ENCODE results near the gene ITGA7. TPM values are rescaled to one million over a fixed set of nuclear protein-coding genes. Genes with fewer than 3 reads are reported as not detected.

Gene ITGA7
- total RNA-seq, 4 donors from 2014 or later: 6.8 to 167 (median 29.4) TPM

DNA sequence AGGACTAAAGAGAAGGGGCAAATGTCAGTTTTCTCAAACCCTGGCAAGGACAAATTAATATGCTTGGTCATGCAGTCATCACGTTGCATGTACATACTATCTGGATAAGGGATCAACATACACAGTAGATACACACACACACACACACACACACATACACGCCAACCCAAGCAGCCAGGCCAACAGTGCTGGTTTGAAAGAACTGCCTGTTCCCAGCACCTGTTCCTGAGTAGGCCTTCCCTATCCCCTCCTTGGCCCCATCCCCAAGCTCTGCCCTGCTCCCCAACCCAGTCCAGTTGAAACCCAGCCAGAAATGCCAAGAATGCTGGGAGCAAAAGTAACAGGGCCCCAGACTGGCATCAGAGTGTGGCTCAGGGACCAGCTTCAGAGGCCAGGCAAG is 4.4 kb downstream of the ITGA7 start:
- Histone ChIP-seq H3K27me3 (no peaks in the 10 kb centered on the region), H3K4me1 (peaks cover 0 to 2% of the 10 kb centered on the region in 2 donors), H3K27ac (peak overlapping the region; percentile 74 to 82), H3K4me3 (no peak overlapping the region), H3K9me3 (no peaks in the 10 kb centered on the region), H3K36me3 (no peaks in the 10 kb centered on the region)
- intact Hi-C loops (cut with DNase I; ENCODE audit: low total_unique reads): no loop called here
- TF ChIP-seq, protein P1, sequence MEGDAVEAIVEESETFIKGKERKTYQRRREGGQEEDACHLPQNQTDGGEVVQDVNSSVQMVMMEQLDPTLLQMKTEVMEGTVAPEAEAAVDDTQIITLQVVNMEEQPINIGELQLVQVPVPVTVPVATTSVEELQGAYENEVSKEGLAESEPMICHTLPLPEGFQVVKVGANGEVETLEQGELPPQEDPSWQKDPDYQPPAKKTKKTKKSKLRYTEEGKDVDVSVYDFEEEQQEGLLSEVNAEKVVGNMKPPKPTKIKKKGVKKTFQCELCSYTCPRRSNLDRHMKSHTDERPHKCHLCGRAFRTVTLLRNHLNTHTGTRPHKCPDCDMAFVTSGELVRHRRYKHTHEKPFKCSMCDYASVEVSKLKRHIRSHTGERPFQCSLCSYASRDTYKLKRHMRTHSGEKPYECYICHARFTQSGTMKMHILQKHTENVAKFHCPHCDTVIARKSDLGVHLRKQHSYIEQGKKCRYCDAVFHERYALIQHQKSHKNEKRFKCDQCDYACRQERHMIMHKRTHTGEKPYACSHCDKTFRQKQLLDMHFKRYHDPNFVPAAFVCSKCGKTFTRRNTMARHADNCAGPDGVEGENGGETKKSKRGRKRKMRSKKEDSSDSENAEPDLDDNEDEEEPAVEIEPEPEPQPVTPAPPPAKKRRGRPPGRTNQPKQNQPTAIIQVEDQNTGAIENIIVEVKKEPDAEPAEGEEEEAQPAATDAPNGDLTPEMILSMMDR (IDR thresholded peaks at IDR 0.05): no peak
- no peak for TF ChIP-seq POLR2A (IDR thresholded peaks at IDR 0.05)
- no peak for DNase-seq

GRCh38 chr12:55702861-55703260 is 4.8 kb downstream of the ITGA7 start:
- Histone ChIP-seq H3K27me3 (no peaks in the 10 kb centered on the region), H3K4me1 (no peaks in the 10 kb centered on the region)

GRCh38 chr12:55700255-55701018 is 7.3 kb downstream of the ITGA7 start:
- H3K27me3 ChIP-seq: no peaks in the 10 kb centered on the region
- no peaks in the 10 kb centered on the region for H3K9me3 ChIP-seq
- no peak for DNase-seq
- no peaks in the 10 kb centered on the region for H3K36me3 ChIP-seq
- H3K27ac ChIP-seq: no peak overlapping the region
- no peak for TF ChIP-seq POLR2A (IDR thresholded peaks at IDR 0.05)
- TF ChIP-seq, protein P1 (IDR thresholded peaks at IDR 0.05): no peak
- no peaks in the 10 kb centered on the region for H3K4me1 ChIP-seq
- intact Hi-C loops (cut with DNase I; ENCODE audit: low total_unique reads): no loop called here
- no peak overlapping the region for H3K4me3 ChIP-seq

More at GRCh38 chr12:55702861-55703260, 4.8 kb downstream of the ITGA7 start:
- no peaks in the 10 kb centered on the region for H3K9me3 ChIP-seq
- H3K36me3 ChIP-seq: no peaks in the 10 kb centered on the region
- H3K27ac ChIP-seq: peak overlapping the region in 1 of 2 donors; percentile 74
- no peak for TF ChIP-seq POLR2A (IDR thresholded peaks at IDR 0.05)
- H3K4me3 ChIP-seq: no peak overlapping the region
- no peak for DNase-seq
- intact Hi-C loops (cut with DNase I; ENCODE audit: low total_unique reads): no loop called here

GRCh38 chr12:55699471-55700055 is 8.1 kb downstream of the ITGA7 start:
- DNase-seq: no peak
- Histone ChIP-seq H3K27ac (no peak overlapping the region), H3K36me3 (no peaks in the 10 kb centered on the region), H3K9me3 (no peaks in the 10 kb centered on the region), H3K4me1 (no peaks in the 10 kb centered on the region), H3K27me3 (no peaks in the 10 kb centered on the region), H3K4me3 (no peak overlapping the region)
- no peak for TF ChIP-seq POLR2A (IDR thresholded peaks at IDR 0.05)
- TF ChIP-seq, protein P1 (IDR thresholded peaks at IDR 0.05): no peak
- intact Hi-C loops (cut with DNase I; ENCODE audit: low total_unique reads): no loop called here

- Histone ChIP-seq H3K27ac (no peak overlapping the region), H3K27me3 (no peaks in the 10 kb centered on the region), H3K9me3 (no peaks in the 10 kb centered on the region), H3K4me3 (no peak overlapping the region), H3K36me3 (no peaks in the 10 kb centered on the region), H3K4me1 (no peaks in the 10 kb centered on the region)
- intact Hi-C loops (cut with DNase I; ENCODE audit: low total_unique reads): no loop called here
- peak; percentile 5 to 7 for DNase-seq
- TF ChIP-seq, protein P1 (IDR thresholded peaks at IDR 0.05): no peak
- TF ChIP-seq POLR2A (IDR thresholded peaks at IDR 0.05): no peak
Measured at GRCh38 chr12:55698965-55699364, 8.7 kb downstream of the ITGA7 start.
